Neuron (in vitro differentiated cells): ENCODE results near the gene RNF130.

Experiments
- H2AFZ ChIP-seq: one replicate; pipeline ENCODE4 v1.6.1; 2013; ENCODE audit warnings: low read depth, mild to moderate bottlenecking, inconsistent platforms, low read length, moderate library complexity
- H3K27me3 ChIP-seq: one replicate; pipeline ENCODE4 v1.6.1; 2013; ENCODE audit warnings: low read length; ENCODE audit not compliant: insufficient read depth
- H3K36me3 ChIP-seq: one replicate; pipeline ENCODE4 v1.6.1; 2013; ENCODE audit warnings: low read length; ENCODE audit not compliant: insufficient read depth
- H3K4me1 ChIP-seq: one replicate; pipeline ENCODE4 v1.6.1; 2013; ENCODE audit warnings: low read length; ENCODE audit not compliant: insufficient read depth
- H3K4me3 ChIP-seq: 2 replicates; pipeline ENCODE4 v1.5.1; 2013; ENCODE audit warnings: mild to moderate bottlenecking, low read length, moderate library complexity
- H3K9me3 ChIP-seq: one replicate; pipeline ENCODE4 v1.6.1; 2013; ENCODE audit warnings: low read length

Gene RNF130

GRCh38 chr5:179953987-179954386, 117.6 kb downstream of the RNF130 start:
- H3K36me3 ChIP-seq: peaks cover 64% of the 10 kb centered on the region
- no peak overlapping the region for H2AFZ ChIP-seq
- H3K9me3 ChIP-seq: peaks cover 9% of the 10 kb centered on the region
- H3K4me1 ChIP-seq: no peaks in the 10 kb centered on the region
- H3K27me3 ChIP-seq: no peaks in the 10 kb centered on the region
- H3K4me3 ChIP-seq: no peak overlapping the region

- no peaks in the 10 kb centered on the region for H3K4me1 ChIP-seq
- H3K27me3 ChIP-seq: no peaks in the 10 kb centered on the region
- no peak overlapping the region for H2AFZ ChIP-seq
- H3K9me3 ChIP-seq: peaks cover 11% of the 10 kb centered on the region
- peaks cover 7% of the 10 kb centered on the region for H3K36me3 ChIP-seq
- no peak overlapping the region for H3K4me3 ChIP-seq
Measured at GRCh38 chr5:179936976-179937681, 134.4 kb downstream of the RNF130 start.

- H3K4me1 ChIP-seq: no peaks in the 10 kb centered on the region
- H3K4me3 ChIP-seq: no peak overlapping the region
- H3K9me3 ChIP-seq: peaks cover 10% of the 10 kb centered on the region
- H3K27me3 ChIP-seq: no peaks in the 10 kb centered on the region
- H2AFZ ChIP-seq: no peak overlapping the region
- no peaks in the 10 kb centered on the region for H3K36me3 ChIP-seq
Measured at GRCh38 chr5:179930788-179931473, 140.6 kb downstream of the RNF130 start.

- Histone ChIP-seq H3K36me3 (no peaks in the 10 kb centered on the region), H2AFZ (no peak overlapping the region), H3K4me3 (no peak overlapping the region), H3K27me3 (no peaks in the 10 kb centered on the region), H3K9me3 (peaks cover 5% of the 10 kb centered on the region), H3K4me1 (no peaks in the 10 kb centered on the region)
Measured at GRCh38 chr5:179927824-179928223, 143.7 kb downstream of the RNF130 start.

- no peaks in the 10 kb centered on the region for H3K4me1 ChIP-seq
- H3K27me3 ChIP-seq: no peaks in the 10 kb centered on the region
- H3K9me3 ChIP-seq: peaks cover 5% of the 10 kb centered on the region
- H3K36me3 ChIP-seq: no peaks in the 10 kb centered on the region
- H2AFZ ChIP-seq: no peak overlapping the region
- no peak overlapping the region for H3K4me3 ChIP-seq
Measured at GRCh38 chr5:179926657-179927056, 144.9 kb downstream of the RNF130 start.

GRCh38 chr5:179923436-179923835, 148.1 kb downstream of the RNF130 start:
- H3K4me3 ChIP-seq: no peak overlapping the region
- H3K9me3 ChIP-seq: peaks cover 5% of the 10 kb centered on the region
- no peaks in the 10 kb centered on the region for H3K27me3 ChIP-seq
- peaks cover 4% of the 10 kb centered on the region for H3K36me3 ChIP-seq
- H3K4me1 ChIP-seq: no peaks in the 10 kb centered on the region
- no peak overlapping the region for H2AFZ ChIP-seq

- H3K36me3 ChIP-seq: peaks cover 9% of the 10 kb centered on the region
- peaks cover 2% of the 10 kb centered on the region for H3K9me3 ChIP-seq
- H3K4me1 ChIP-seq: no peaks in the 10 kb centered on the region
- no peak overlapping the region for H3K4me3 ChIP-seq
- H3K27me3 ChIP-seq: no peaks in the 10 kb centered on the region
- no peak overlapping the region for H2AFZ ChIP-seq
Measured at GRCh38 chr5:179920175-179920574, 151.4 kb downstream of the RNF130 start.

- no peak overlapping the region for H2AFZ ChIP-seq
- H3K36me3 ChIP-seq: peaks cover 9% of the 10 kb centered on the region
- no peaks in the 10 kb centered on the region for H3K4me1 ChIP-seq
- H3K4me3 ChIP-seq: no peak overlapping the region
- no peaks in the 10 kb centered on the region for H3K27me3 ChIP-seq
- H3K9me3 ChIP-seq: peaks cover 2% of the 10 kb centered on the region
Measured at GRCh38 chr5:179919487-179920060, 152.0 kb downstream of the RNF130 start.

GRCh38 chr5:179918742-179919486, 152.6 kb downstream of the RNF130 start:
- peaks cover 2% of the 10 kb centered on the region for H3K9me3 ChIP-seq
- no peaks in the 10 kb centered on the region for H3K27me3 ChIP-seq
- peaks cover 9% of the 10 kb centered on the region for H3K36me3 ChIP-seq
- H3K4me3 ChIP-seq: no peak overlapping the region
- H3K4me1 ChIP-seq: no peaks in the 10 kb centered on the region
- H2AFZ ChIP-seq: no peak overlapping the region

- Histone ChIP-seq H3K4me3 (no peak overlapping the region), H2AFZ (no peak overlapping the region), H3K4me1 (no peaks in the 10 kb centered on the region), H3K27me3 (no peaks in the 10 kb centered on the region), H3K9me3 (no peaks in the 10 kb centered on the region), H3K36me3 (peaks cover 9% of the 10 kb centered on the region)
Measured at GRCh38 chr5:179916523-179916922, 155.0 kb downstream of the RNF130 start.

GRCh38 chr5:179915406-179915935, 156.1 kb downstream of the RNF130 start:
- Histone ChIP-seq H3K4me1 (no peaks in the 10 kb centered on the region), H3K9me3 (no peaks in the 10 kb centered on the region), H3K36me3 (peaks cover 9% of the 10 kb centered on the region), H3K4me3 (no peak overlapping the region), H2AFZ (no peak overlapping the region), H3K27me3 (no peaks in the 10 kb centered on the region)

GRCh38 chr5:179914032-179914755, 157.4 kb downstream of the RNF130 start:
- Histone ChIP-seq H3K4me3 (no peak overlapping the region), H3K4me1 (no peaks in the 10 kb centered on the region), H3K9me3 (no peaks in the 10 kb centered on the region), H3K36me3 (peaks cover 9% of the 10 kb centered on the region), H2AFZ (no peak overlapping the region), H3K27me3 (no peaks in the 10 kb centered on the region)
